OCI-LY3 (cell line): ENCODE results near the gene ARHGAP42.

Experiments
- H2AFZ ChIP-seq: fragments of 200-600, 300-600 bp; shearing (Covaris generic); 2 replicates; pipeline ENCODE4 v1.6.0; 2014; ENCODE audit warnings: antibody characterized with exemption, low read depth, low read length
- H3K27ac ChIP-seq: fragments of 200-600, 300-600 bp; sonication (generic); 2 replicates; pipeline ENCODE4 v1.5.1; 2014; ENCODE audit warnings: mild to moderate bottlenecking, low read length, moderate library complexity, mixed read lengths
- H3K27me3 ChIP-seq: fragments of 200-600, 300-600 bp; sonication (generic); 2 replicates; pipeline ENCODE4 v1.6.1; 2014; ENCODE audit warnings: low read depth, low read length, mixed read lengths
- H3K36me3 ChIP-seq: fragments of 200-600, 300-600 bp; sonication (generic); replicated peaks from 2 replicates; pipeline ENCODE3; 2014; ENCODE audit warnings: low read depth, low read length, mixed read lengths
- H3K4me1 ChIP-seq: fragments of 300-600, 200-600 bp; sonication (generic); 2 replicates; pipeline ENCODE4 v1.6.1; 2014; ENCODE audit warnings: low read length, mixed read lengths
- H3K4me2 ChIP-seq: fragments of 200-600, 300-600 bp; sonication (generic); 2 replicates; pipeline ENCODE4 v1.6.1; 2014; ENCODE audit warnings: low read length, mixed read lengths
- H3K4me3 ChIP-seq: fragments of 300-600, 200-600 bp; sonication (generic); 2 replicates; pipeline ENCODE4 v1.5.1; 2014; ENCODE audit warnings: antibody characterized with exemption, mild to moderate bottlenecking, low read length, moderate library complexity
- H3K79me2 ChIP-seq: fragments of 300-600, 200-600 bp; shearing (Covaris generic); 2 replicates; pipeline ENCODE4 v1.6.1; 2014; ENCODE audit warnings: mild to moderate bottlenecking, low read length, mixed read lengths
- H3K9ac ChIP-seq: fragments of 300-600, 200-600 bp; shearing (Covaris generic); 2 replicates; pipeline ENCODE4 v1.6.0; 2014; ENCODE audit warnings: mild to moderate bottlenecking, low read length, moderate library complexity
- H3K9me3 ChIP-seq: fragments of 200-600, 300-600 bp; shearing (Covaris generic); 2 replicates; pipeline ENCODE4 v1.6.1; 2014; ENCODE audit warnings: low read length, mixed read lengths; ENCODE audit not compliant: insufficient read depth
- H4K20me1 ChIP-seq: fragments of 200-600, 300-600 bp; sonication (generic); 2 replicates; pipeline ENCODE4 v1.6.1; 2016; ENCODE audit warnings: low read length, mixed read lengths; ENCODE audit not compliant: insufficient read depth
- EZH2phosphoT487 ChIP-seq: fragments of 200-600 bp; shearing (Covaris generic); IDR thresholded peaks from 2 replicates; pipeline ENCODE4 v1.6.1; 2018; ENCODE audit warnings: antibody characterized with exemption, mixed run types, low read depth
- TF ChIP-seq, protein P1 (sequence below): fragments of 200-600, 300-600 bp; sonication (generic); IDR thresholded peaks from 2 replicates; pipeline ENCODE4 v1.5.1; 2014; ENCODE audit warnings: antibody characterized with exemption, low read length, low read depth

Gene ARHGAP42

GRCh38 chr11:100821198-100821597, 134.1 kb downstream of the ARHGAP42 start:
- Histone ChIP-seq H3K79me2 (no peaks in the 10 kb centered on the region), H3K27me3 (no peaks in the 10 kb centered on the region), H3K4me2 (no peak overlapping the region), H3K9ac (no peak overlapping the region), H3K36me3 (no peaks in the 10 kb centered on the region), H4K20me1 (no peaks in the 10 kb centered on the region), H2AFZ (no peak overlapping the region), H3K27ac (no peak overlapping the region), H3K4me3 (no peak overlapping the region), H3K4me1 (peaks cover 6% of the 10 kb centered on the region; the same call in 1 of the 2 replicates), H3K9me3 (no peaks in the 10 kb centered on the region)
- TF ChIP-seq, protein P1, sequence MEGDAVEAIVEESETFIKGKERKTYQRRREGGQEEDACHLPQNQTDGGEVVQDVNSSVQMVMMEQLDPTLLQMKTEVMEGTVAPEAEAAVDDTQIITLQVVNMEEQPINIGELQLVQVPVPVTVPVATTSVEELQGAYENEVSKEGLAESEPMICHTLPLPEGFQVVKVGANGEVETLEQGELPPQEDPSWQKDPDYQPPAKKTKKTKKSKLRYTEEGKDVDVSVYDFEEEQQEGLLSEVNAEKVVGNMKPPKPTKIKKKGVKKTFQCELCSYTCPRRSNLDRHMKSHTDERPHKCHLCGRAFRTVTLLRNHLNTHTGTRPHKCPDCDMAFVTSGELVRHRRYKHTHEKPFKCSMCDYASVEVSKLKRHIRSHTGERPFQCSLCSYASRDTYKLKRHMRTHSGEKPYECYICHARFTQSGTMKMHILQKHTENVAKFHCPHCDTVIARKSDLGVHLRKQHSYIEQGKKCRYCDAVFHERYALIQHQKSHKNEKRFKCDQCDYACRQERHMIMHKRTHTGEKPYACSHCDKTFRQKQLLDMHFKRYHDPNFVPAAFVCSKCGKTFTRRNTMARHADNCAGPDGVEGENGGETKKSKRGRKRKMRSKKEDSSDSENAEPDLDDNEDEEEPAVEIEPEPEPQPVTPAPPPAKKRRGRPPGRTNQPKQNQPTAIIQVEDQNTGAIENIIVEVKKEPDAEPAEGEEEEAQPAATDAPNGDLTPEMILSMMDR, result no peak
- no peak for TF ChIP-seq EZH2phosphoT487

GRCh38 chr11:100823360-100823759, 136.3 kb downstream of the ARHGAP42 start:
- TF ChIP-seq, protein P1, result no peak
- TF ChIP-seq EZH2phosphoT487, result no peak
- Histone ChIP-seq H3K4me1 (peaks cover 17% of the 10 kb centered on the region), H4K20me1 (no peaks in the 10 kb centered on the region), H3K4me2 (no peak overlapping the region), H3K9ac (no peak overlapping the region), H3K4me3 (no peak overlapping the region), H3K27me3 (no peaks in the 10 kb centered on the region), H3K36me3 (no peaks in the 10 kb centered on the region), H3K9me3 (no peaks in the 10 kb centered on the region), H3K79me2 (no peaks in the 10 kb centered on the region), H3K27ac (no peak overlapping the region), H2AFZ (no peak overlapping the region)

DNA sequence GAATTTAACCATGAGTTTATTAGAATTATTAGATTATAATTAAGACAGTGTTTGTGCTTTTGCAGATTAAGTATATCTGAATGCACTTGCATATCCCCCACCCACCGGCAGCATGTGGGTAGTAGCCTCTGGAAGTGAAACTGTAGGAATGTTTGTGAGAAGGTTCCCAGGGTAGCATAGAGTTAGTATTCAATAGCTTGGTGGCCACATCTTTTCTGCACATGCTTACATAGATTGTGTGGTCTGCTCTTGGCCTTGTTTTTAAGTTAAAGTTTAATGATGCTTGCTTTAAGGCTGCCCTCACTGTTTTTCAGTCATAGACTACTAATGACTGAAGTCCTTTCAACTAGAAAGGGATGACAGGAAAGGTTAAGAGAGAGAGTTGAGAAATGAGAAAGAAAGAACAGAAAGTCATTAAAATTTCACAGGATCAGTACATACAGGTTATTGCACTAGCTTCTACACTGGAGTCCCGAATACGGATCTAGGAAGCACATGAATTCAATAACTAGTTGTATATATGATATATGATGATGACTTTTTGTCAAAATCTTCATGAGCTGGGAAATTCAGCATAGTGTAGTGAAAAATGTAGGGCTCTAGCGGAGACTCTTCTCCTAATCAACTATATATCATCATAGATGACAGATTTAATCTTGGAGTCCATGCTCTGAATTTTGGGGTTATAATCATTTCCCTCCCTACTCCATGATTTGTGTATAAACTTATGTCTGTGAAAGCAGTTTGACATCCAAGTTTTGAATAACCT, 137.1 kb downstream of the ARHGAP42 start:
- H2AFZ ChIP-seq, result no peak overlapping the region
- H3K27ac ChIP-seq, result no peak overlapping the region
- H3K4me2 ChIP-seq, result no peak overlapping the region
- H3K9ac ChIP-seq, result no peak overlapping the region
- peaks cover 17% of the 10 kb centered on the region for H3K4me1 ChIP-seq
- H3K36me3 ChIP-seq, result no peaks in the 10 kb centered on the region
- H3K4me3 ChIP-seq, result no peak overlapping the region
- no peaks in the 10 kb centered on the region for H3K27me3 ChIP-seq
- no peaks in the 10 kb centered on the region for H4K20me1 ChIP-seq
- no peaks in the 10 kb centered on the region for H3K9me3 ChIP-seq
- no peaks in the 10 kb centered on the region for H3K79me2 ChIP-seq
- TF ChIP-seq EZH2phosphoT487, result no peak
- TF ChIP-seq, protein P1, result no peak

DNA sequence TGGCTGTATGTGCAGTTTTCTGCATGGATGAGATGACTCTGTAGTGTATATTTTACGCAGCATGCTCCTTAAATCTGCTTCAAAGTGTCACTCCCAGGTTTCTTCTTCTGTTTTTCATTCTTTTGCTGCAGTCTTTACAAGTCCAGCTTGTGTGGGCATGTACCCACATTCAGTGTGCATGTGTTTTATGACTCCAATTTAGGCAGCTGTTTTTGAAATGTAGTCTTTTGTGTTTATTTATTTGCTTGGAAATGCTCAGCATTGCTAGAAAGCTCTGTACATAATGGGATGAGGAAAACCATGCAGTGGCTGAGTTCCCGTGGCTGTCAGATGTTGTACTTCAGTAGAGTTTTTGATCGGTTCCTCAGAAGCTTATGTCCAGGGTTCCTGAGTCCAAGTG, 138.5 kb downstream of the ARHGAP42 start:
- H3K27ac ChIP-seq, result no peak overlapping the region
- no peaks in the 10 kb centered on the region for H4K20me1 ChIP-seq
- no peaks in the 10 kb centered on the region for H3K79me2 ChIP-seq
- H3K4me1 ChIP-seq, result peaks cover 20% of the 10 kb centered on the region
- no peak overlapping the region for H3K4me3 ChIP-seq
- no peak overlapping the region for H2AFZ ChIP-seq
- H3K36me3 ChIP-seq, result no peaks in the 10 kb centered on the region
- H3K27me3 ChIP-seq, result no peaks in the 10 kb centered on the region
- H3K4me2 ChIP-seq, result no peak overlapping the region
- no peak overlapping the region for H3K9ac ChIP-seq
- H3K9me3 ChIP-seq, result no peaks in the 10 kb centered on the region
- TF ChIP-seq, protein P1, result no peak
- no peak for TF ChIP-seq EZH2phosphoT487
